ENCODE data around the gene SMIM14.
A peak's percentile ranks its signal among the peaks of the same experiment; 100 is the strongest.
"Not testable (repeated sequence)": the region's sequence is repeated elsewhere in the genome, so short reads cannot be mapped to it uniquely, and the experiment has no call there.

SMIM14 gene

DNA sequence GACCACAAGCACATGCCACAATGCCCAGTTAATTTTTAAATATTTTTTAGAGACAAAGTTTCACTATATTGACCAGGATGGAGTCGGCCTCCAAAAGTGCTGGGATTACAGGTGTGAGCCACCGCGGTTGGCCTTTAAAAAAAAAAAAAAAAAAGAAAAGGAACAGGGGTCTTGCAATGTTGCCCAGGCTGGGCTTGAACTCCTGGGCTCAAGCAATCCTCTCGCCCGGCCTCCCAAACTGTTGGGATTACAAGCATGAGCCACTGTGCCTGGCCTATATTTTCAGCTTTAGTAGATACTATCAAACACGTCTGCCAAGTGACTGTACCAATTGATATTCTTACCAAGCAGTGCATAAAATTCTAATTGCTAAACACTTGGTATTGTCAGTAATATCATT lies 120.2 kb downstream of the SMIM14 start:
- ATAC-seq (ENCODE audit: low read depth) = no peak
- H3K4me1 ChIP-seq (ENCODE audit: insufficient read depth, poor library complexity, severe bottlenecking) = peaks cover 26% of the 10 kb centered on the region
- H3K9me3 ChIP-seq (ENCODE audit: severe bottlenecking) = no peaks in the 10 kb centered on the region
- TF ChIP-seq, protein P1, sequence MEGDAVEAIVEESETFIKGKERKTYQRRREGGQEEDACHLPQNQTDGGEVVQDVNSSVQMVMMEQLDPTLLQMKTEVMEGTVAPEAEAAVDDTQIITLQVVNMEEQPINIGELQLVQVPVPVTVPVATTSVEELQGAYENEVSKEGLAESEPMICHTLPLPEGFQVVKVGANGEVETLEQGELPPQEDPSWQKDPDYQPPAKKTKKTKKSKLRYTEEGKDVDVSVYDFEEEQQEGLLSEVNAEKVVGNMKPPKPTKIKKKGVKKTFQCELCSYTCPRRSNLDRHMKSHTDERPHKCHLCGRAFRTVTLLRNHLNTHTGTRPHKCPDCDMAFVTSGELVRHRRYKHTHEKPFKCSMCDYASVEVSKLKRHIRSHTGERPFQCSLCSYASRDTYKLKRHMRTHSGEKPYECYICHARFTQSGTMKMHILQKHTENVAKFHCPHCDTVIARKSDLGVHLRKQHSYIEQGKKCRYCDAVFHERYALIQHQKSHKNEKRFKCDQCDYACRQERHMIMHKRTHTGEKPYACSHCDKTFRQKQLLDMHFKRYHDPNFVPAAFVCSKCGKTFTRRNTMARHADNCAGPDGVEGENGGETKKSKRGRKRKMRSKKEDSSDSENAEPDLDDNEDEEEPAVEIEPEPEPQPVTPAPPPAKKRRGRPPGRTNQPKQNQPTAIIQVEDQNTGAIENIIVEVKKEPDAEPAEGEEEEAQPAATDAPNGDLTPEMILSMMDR (IDR thresholded peaks at IDR 0.05; ENCODE audit: poor library complexity, severe bottlenecking) = no peak
- H3K4me3 ChIP-seq (ENCODE audit: severe bottlenecking) = no peak overlapping the region
- peaks cover 54% of the 10 kb centered on the region for H3K36me3 ChIP-seq (ENCODE audit: low read depth)
- H3K27ac ChIP-seq (ENCODE audit: poor library complexity, severe bottlenecking) = no peak overlapping the region
- no peaks in the 10 kb centered on the region for H3K27me3 ChIP-seq (ENCODE audit: insufficient read depth, poor library complexity, severe bottlenecking)
- DNase-seq (ENCODE audit: low spot score) = no peak

DNA sequence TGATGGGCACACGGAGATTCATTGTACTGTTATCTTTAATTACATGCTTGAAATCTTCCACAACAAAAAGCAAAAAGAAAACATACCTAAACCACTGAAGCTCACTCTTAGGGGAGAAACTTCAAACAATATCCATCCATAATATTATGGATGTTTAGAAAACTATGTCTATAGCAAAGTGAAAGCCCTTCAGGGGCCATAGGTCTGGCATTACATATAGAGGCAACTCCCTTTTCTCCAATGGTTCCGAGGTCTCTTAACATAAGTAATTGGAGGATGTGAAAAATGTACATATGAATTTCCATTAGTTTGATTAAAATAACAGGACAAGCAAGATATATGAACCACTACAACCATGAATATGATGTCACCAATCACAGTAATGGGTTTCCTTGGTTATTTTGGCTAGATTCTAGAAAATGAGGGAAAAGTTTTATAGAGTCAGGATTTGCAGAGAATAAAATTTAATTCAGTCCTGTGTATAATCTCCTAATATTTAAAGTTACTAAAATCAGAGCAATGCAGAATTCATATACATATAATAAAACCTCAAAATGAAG lies 122.2 kb downstream of the SMIM14 start:
- no peaks in the 10 kb centered on the region for H3K9me3 ChIP-seq (ENCODE audit: severe bottlenecking)
- H3K27ac ChIP-seq (ENCODE audit: poor library complexity, severe bottlenecking) = peak overlapping the region; percentile 59
- H3K4me3 ChIP-seq (ENCODE audit: severe bottlenecking) = no peak overlapping the region
- H3K4me1 ChIP-seq (ENCODE audit: insufficient read depth, poor library complexity, severe bottlenecking) = peaks cover 18% of the 10 kb centered on the region
- DNase-seq (ENCODE audit: low spot score) = no peak
- no peaks in the 10 kb centered on the region for H3K27me3 ChIP-seq (ENCODE audit: insufficient read depth, poor library complexity, severe bottlenecking)
- TF ChIP-seq, protein P1 (IDR thresholded peaks at IDR 0.05; ENCODE audit: poor library complexity, severe bottlenecking) = no peak
- ATAC-seq (ENCODE audit: low read depth) = no peak
- H3K36me3 ChIP-seq (ENCODE audit: low read depth) = peaks cover 74% of the 10 kb centered on the region

DNA sequence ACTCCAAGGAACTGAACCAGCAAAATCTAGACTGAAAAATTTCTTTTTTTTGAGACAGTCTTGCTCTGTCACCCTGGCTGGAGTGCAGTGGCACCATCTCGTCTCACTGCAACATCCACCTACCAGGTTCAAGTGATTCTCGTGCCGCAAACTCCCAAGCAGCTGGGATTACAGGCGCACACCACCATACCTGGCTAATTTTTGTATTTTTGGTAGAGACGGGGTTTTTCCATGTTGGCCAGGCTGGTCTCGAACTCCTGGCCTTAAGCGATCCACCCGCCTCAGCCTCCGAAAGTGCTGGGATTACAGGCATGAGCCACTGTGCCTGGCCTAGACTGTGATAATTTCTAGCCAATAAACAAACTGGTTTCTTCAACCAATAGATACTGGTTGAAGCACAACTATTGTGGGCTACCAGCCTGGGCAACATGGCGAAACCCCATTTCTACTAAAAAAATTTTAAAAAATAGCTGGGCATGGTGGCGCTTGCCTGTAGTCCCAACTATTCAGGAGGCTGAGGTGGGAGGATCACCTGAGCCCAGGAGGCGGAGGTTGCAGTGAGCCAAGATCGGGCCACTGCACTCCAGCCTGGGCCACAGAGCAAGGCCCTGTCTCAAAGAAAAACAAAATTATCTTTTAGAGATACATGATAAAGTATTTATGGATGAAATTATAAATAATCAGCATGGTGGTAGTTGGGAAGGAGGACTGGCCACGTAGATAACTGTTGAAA lies 122.8 kb downstream of the SMIM14 start:
- not testable (repeated sequence) for DNase-seq (ENCODE audit: low spot score); H3K4me3 ChIP-seq (ENCODE audit: severe bottlenecking); H3K9me3 ChIP-seq (ENCODE audit: severe bottlenecking); H3K27me3 ChIP-seq (ENCODE audit: insufficient read depth, poor library complexity, severe bottlenecking); ATAC-seq (ENCODE audit: low read depth)
- H3K27ac ChIP-seq (ENCODE audit: poor library complexity, severe bottlenecking) = peak overlapping the region; percentile 59
- peaks cover 77% of the 10 kb centered on the region for H3K36me3 ChIP-seq (ENCODE audit: low read depth)
- H3K4me1 ChIP-seq (ENCODE audit: insufficient read depth, poor library complexity, severe bottlenecking) = peaks cover 18% of the 10 kb centered on the region

DNA sequence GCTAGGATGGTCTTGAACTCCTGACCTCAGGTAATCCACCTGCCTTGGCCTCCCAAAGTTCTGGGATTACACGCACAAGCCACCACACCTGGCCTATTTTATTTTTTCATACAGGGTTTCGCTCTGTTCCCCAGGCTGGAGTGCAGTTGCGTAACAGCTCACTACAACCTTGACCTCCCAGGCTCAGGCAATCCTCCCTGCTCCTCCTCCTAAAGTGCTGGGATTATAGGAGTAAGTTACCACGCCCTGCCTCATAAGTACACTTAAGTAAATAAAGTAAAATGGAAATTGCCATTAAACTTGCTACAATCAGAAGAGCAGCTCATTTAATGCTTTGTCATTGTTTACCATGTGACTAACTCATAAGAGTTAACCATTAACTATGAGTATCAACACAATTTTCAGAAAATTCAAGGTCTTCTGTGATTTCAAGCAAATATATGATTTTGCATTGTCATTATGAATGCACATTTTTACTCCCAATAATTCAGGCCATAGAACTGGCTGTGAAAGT lies 123.7 kb downstream of the SMIM14 start:
- peak overlapping the region; percentile 59 for H3K27ac ChIP-seq (ENCODE audit: poor library complexity, severe bottlenecking)
- ATAC-seq (ENCODE audit: low read depth) (peak; percentile 97), DNase-seq (ENCODE audit: low spot score) (no peak)
- H3K36me3 ChIP-seq (ENCODE audit: low read depth) = peaks cover 78% of the 10 kb centered on the region
- H3K4me3 ChIP-seq (ENCODE audit: severe bottlenecking) = no peak overlapping the region
- H3K9me3 ChIP-seq (ENCODE audit: severe bottlenecking) = no peaks in the 10 kb centered on the region
- peaks cover 18% of the 10 kb centered on the region for H3K4me1 ChIP-seq (ENCODE audit: insufficient read depth, poor library complexity, severe bottlenecking)
- H3K27me3 ChIP-seq (ENCODE audit: insufficient read depth, poor library complexity, severe bottlenecking) = no peaks in the 10 kb centered on the region
- TF ChIP-seq, protein P1 (IDR thresholded peaks at IDR 0.05; ENCODE audit: poor library complexity, severe bottlenecking) = no peak

DNA sequence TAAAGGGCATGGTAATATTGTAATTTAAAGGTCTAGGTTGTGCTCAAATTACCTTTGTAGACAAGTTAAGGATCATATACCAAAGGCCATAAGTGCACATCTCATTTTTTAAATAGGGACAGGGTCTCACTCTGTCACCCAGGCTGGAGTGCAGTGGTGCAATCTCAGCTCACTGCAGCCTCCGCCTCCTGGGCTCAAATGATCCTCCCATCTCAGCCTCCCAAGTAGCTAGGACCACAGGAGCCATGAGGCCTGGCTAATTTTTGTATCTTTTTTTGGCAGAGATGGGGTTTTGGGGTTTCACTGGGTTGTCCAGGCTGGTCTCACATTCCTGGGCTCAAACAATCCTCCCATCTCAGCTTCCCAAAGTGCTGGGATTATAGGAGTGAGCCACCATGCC lies 124.4 kb downstream of the SMIM14 start:
- not testable (repeated sequence) for ATAC-seq (ENCODE audit: low read depth); H3K9me3 ChIP-seq (ENCODE audit: severe bottlenecking); H3K4me3 ChIP-seq (ENCODE audit: severe bottlenecking); DNase-seq (ENCODE audit: low spot score); H3K27me3 ChIP-seq (ENCODE audit: insufficient read depth, poor library complexity, severe bottlenecking)
- H3K4me1 ChIP-seq (ENCODE audit: insufficient read depth, poor library complexity, severe bottlenecking) = peaks cover 18% of the 10 kb centered on the region
- H3K36me3 ChIP-seq (ENCODE audit: low read depth) = peaks cover 78% of the 10 kb centered on the region
- peak overlapping the region; percentile 59 for H3K27ac ChIP-seq (ENCODE audit: poor library complexity, severe bottlenecking)

All from RWPE2 (cell line).